HG03060 (cell line): Measurements from ENCODE around the gene MSH4.
"Not testable (repeated sequence)": the region's sequence is repeated elsewhere in the genome, so short reads cannot be mapped to it uniquely, and the experiment has no call there.

Experiments used
- ATAC-seq: cut with Tn5 transposase; IDR thresholded peaks from one replicate; pipeline ENCODE4 v1.9.1; 2021; ENCODE audit warnings: low read depth, moderate number of reproducible peaks; ENCODE audit not compliant: unreplicated experiment

MSH4 gene

DNA sequence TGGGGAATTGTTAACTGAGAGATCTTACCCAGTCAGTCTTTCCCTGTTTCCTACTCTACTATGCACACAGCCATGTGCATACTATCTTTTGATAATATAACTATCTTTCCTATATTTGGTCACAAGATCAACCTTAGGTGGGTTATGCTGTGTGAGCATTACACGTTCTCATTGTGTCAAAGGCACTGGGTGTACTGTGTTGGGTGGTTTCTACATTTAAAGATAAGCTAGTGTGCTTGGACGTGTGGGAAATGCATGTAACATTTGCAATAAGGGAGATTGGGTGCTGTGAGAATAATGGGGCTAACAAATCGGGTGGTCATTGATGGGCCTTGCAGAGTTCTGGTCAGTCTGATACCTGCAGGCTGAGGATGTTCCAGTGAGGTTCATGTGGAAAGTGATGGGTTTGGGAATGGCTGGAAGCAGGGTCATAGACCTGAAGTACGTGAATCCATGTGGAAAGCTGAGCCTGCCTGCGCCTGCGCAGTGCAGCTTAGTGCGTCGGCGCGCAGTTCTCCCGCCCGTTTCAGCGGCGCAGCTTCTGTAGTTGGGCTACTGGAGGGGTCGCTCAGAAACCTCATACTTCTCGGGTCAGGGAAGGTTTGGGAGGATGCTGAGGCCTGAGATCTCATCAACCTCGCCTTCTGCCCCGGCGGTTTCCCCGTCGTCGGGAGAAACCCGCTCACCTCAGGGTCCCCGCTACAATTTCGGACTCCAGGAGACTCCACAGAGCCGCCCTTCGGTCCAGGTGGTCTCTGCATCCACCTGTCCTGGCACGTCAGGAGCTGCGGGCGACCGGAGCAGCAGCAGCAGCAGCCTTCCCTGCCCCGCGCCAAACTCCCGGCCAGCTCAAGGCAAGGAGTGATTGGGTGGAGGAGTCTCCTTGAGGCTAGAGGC, at the start of gene MSH4:
TSS of gene MSH4 (plus strand) at position 507 of the 897 bp plus-strand sequence. CDS start at position 611, 104 bp downstream.
- ATAC-seq = peak; percentile 23

DNA sequence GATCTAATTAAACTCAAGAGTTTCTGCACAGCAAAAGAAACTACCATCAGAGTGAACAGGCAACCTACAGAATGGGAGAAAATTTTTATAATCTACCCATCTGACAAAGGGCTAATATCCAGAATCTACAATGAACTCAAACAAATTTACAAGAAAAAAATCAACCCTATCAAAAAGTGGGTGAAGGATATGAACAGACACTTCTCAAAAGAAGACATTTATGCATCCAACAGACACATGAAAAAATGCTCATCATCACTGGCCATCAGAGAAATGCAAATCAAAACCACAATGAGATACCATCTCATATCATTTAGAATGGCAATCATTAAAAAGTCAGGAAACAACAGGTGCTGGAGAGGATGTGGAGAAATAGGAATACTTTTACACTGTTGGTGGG, 39.5 kb upstream of the MSH4 start:
- not testable (repeated sequence) for ATAC-seq

GRCh38 chr1:75758543-75758942, 38.1 kb upstream of the MSH4 start:
- ATAC-seq = not testable (repeated sequence)

DNA sequence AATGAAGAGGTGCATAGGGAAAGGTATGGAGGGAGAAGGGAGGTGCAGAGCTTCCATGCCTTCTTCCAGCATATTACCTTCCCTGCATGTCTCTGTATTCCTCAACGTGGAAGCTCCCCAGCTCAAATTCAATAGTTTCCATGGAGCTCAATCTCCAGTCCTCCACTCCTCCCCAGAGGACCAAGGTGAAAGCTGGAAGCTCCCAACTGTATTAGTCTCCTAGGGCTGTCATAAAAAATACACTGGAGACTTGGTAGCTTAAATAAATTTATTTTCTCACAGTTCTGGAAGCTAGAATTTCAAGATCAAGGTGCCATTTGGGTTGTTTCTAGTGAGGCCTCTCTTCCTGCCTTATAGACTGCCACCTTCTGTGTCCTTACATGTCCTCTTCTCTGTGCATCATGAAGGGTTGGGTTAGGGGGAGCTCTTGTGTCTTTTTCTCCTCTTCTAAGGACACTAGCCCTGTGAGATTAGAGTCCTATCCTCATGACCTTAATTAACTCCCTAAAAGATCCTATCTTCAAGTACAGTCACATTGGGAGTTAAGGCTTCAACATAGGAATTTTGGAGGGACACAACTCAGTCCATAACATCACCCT, 32.5 kb upstream of the MSH4 start:
- ATAC-seq = no peak

DNA sequence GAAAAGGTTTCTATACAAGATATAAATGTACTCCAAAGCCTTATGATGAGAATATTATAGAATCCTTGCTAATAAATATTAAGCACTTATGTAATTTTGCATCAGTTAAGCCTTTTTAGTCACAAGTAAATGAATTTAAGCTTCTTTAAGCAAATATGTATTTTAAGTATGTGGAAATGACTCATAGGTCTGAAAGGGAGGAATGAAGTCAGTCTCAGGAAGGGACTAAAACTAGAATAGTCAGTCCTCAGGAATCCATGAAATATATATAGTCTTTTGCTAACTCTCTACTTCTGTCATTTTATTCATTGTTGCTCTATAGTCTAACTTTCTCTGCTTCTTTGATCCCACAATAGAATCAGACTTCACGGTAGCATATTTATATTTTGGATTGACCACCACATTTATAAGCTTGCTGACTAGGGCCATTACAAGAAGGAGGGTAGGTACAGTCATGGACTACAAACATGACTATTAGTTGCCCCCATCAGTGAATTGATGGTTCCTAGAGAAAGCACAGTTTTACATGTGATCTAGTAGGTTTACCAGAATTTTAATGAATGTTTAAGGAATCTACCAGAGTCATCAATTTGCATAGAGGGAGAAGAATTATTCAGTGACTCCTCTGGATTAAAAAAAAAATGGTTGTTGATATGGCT, 30.9 kb upstream of the MSH4 start:
- ATAC-seq = no peak

DNA sequence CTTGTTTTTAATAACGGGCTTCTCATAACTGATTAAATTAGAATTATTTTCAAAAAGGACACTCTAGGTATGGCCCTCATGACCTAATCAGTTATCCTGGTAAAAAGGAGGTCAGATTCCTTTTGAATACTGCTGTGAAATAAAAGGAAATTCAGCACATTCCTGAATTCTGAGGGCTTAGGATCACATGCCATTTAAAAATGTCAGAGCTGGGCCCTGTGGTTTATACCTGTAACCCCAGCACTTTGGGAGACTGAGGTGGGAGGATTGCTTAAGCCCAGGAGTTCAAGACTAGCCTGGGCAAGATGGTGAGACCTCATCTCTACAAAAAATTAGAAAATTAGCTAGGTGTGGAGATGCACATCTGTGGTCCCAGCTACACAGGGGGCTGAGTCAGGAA, 28.7 kb upstream of the MSH4 start:
- ATAC-seq = no peak

GRCh38 chr1:75770761-75771160, 25.9 kb upstream of the MSH4 start:
- ATAC-seq = no peak

GRCh38 chr1:75771978-75772377, 24.7 kb upstream of the MSH4 start:
- ATAC-seq = no peak

DNA sequence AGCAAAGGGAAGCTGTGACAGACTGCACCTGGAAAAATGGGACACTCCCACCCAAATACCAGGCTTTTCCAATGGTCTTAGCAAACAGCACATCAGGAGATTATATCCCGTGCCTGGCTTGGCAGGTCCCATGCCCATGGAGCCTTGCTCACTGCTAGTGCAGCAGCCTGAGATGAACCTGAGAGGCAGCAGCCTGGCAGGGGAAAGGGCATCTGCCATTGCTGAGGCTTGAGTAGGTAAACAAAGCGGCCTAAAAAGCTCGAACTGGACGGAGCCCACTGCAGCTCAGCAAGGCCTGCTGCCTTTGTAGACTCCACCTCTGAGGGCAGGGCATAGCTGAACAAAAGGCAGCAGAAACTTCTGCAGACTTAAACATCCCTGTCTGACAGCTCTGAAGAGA, 18.9 kb upstream of the MSH4 start:
- ATAC-seq = not testable (repeated sequence)

DNA sequence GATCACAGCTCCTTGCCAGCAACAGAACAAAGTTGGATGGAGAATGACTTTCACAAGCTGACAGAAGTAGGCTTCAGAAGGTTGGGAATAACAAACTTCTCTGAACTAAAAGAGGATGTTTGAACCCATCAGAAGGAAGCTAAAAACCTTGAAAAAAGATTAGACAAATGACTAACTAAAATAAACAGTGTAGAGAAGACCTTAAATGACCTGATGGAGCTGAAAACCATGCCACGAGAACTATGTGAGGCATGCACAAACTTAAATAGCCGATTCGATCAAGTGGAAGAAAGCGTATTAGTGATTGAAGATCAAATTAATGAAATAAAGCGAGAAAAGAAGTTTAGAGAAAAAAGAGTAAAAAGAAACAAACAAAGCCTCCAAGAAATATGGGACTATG, 18.0 kb upstream of the MSH4 start:
- not testable (repeated sequence) for ATAC-seq

- ATAC-seq = not testable (repeated sequence)
These were observed 16.5 kb upstream of the MSH4 start for GRCh38 chr1:75780183-75780582.

GRCh38 chr1:75783920-75784319, 12.8 kb upstream of the MSH4 start:
- not testable (repeated sequence) for ATAC-seq

- ATAC-seq = peak; percentile 2
These were observed 11.2 kb upstream of the MSH4 start for GRCh38 chr1:75785320-75785982.

GRCh38 chr1:75785983-75786853, 10.5 kb upstream of the MSH4 start, which contains the start of gene RABGGTB:
Gene RABGGTB (plus strand): TSS chr1:75786256. CDS start chr1:75786272, 16 bp downstream.
- ATAC-seq = peak; percentile 46

- no peak for ATAC-seq
These were observed 9.7 kb upstream of the MSH4 start for GRCh38 chr1:75786901-75787493.

DNA sequence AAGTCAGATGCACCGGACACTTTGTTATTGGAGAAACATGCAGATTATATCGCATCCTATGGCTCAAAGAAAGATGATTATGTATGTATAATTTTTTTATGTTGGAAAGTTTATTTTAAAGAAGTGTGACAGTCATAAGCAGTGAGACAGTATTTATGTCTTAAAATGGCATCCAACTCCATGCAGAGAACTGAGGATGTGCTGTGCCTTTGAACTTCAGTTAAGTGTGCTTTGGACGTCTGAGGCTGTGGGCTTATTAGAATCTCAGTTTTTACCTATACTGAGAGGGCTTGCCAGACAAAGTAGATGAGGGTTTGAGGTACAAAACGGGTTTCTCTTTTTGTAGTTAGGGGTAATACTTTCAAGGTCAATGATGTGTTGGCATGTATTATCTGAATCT, 9.2 kb upstream of the MSH4 start:
- ATAC-seq = no peak

- no peak for ATAC-seq
These were observed 6.7 kb upstream of the MSH4 start for GRCh38 chr1:75789988-75790387.

GRCh38 chr1:75791022-75791421, 5.7 kb upstream of the MSH4 start:
- no peak for ATAC-seq

- ATAC-seq = no peak
These were observed 4.6 kb upstream of the MSH4 start for GRCh38 chr1:75792091-75792490.
